Mesodermal cell (in vitro differentiated cells): Measurements from ENCODE around the gene FCER1G.

Experiments used
- H3K27ac ChIP-seq: 2 replicates; pipeline ENCODE4 v1.7.0; 2013; ENCODE audit warnings: mild to moderate bottlenecking, low read depth, low read length, moderate library complexity; ENCODE audit not compliant: severe bottlenecking
- H3K36me3 ChIP-seq: 2 replicates; pipeline ENCODE4 v1.7.1; 2013; ENCODE audit warnings: mild to moderate bottlenecking, low read length, moderate library complexity; ENCODE audit not compliant: control insufficient read depth, insufficient read depth
- H3K4me1 ChIP-seq: one replicate; pipeline ENCODE4 v1.7.1; 2013; ENCODE audit warnings: mild to moderate bottlenecking, low read length; ENCODE audit not compliant: insufficient read depth, control insufficient read depth, poor library complexity, severe bottlenecking
- H3K4me3 ChIP-seq: 2 replicates; pipeline ENCODE4 v1.7.0; 2013; ENCODE audit warnings: low read length, control low read depth, mild to moderate bottlenecking; ENCODE audit not compliant: insufficient read depth, poor library complexity, severe bottlenecking; ENCODE audit errors: extremely low read depth
- H3K9me3 ChIP-seq: 2 replicates; pipeline ENCODE4 v1.7.1; 2013; ENCODE audit warnings: mild to moderate bottlenecking, low read length, moderate library complexity; ENCODE audit not compliant: control insufficient read depth
- WGBS, 2 experiments: methylation state at CpG; one replicate each; pipeline ENCODE4 v1.1.5; 2013; ENCODE audit warnings: missing lambda C conversion rate in 2 of 2; ENCODE audit not compliant: insufficient coverage in 2 of 2; 5-methylcytosine and 5-hydroxymethylcytosine counted together

The FCER1G gene

DNA sequence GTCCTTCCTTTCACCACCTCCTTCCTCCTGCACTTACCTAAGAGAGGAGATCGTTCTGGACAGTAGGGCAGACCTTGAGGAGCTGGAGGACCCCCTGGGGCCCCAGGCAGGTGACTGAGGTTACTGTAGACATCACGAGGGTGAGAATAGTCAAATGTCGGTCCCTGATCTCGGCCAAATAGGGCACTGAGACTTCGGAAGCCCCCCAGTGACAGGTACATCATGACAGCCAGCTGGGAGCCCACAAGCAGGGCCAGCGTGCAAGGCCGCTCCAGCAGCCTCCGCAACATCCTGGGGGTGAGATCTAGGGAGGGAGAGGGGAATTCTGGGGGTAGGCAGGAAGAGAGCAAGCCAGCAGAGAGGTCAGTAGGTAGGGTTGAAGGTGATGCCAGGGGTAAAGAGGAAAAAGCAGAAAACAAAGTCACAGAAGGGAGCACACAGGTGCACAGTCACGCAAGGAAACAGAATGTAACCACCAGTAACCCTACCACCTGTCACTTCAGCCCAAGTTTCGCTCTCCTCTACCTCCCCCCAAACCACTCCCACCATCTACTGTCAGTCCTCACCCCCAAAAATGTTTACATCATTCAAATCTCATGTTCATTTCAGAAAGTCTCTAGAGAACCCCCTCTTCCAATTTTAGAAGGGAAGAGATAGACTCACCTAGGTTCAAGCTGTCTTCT is 39.2 kb upstream of the FCER1G start:
- Histone ChIP-seq H3K4me1 (peaks cover 6% of the 10 kb centered on the region), H3K27ac (no peak overlapping the region), H3K36me3 (peaks cover 48% of the 10 kb centered on the region), H3K9me3 (no peaks in the 10 kb centered on the region), H3K4me3 (peak overlapping the region; percentile 61)
- 89 to 91% methylated on average over 7 of the region's 10 CpGs for WGBS, 2 experiments

- WGBS, 2 experiments: 37 to 48% methylated on average over 4 of the region's 17 CpGs
- Histone ChIP-seq H3K4me1 (peaks cover 6% of the 10 kb centered on the region), H3K4me3 (peak overlapping the region; percentile 61), H3K9me3 (no peaks in the 10 kb centered on the region), H3K36me3 (peaks cover 41% of the 10 kb centered on the region), H3K27ac (peak overlapping the region; percentile 67)
Measured at GRCh38 chr1:161176468-161177111, 38.5 kb upstream of the FCER1G start.

- Histone ChIP-seq H3K27ac (peak within 1 kb of the TSS; percentile 67), H3K36me3 (peaks cover 34% of the 10 kb centered on the region), H3K4me3 (peak within 1 kb of the TSS; percentile 61), H3K4me1 (peaks cover 6% of the 10 kb centered on the region), H3K9me3 (no peaks in the 10 kb centered on the region)
- whole genome bisulfite sequencing, 2 experiments: 4% methylated on average over 37 to 43 of the region's 50 CpGs
Measured at GRCh38 chr1:161177112-161177935, 37.8 kb upstream of the FCER1G start, which contains the start of gene B4GALT3. Gene B4GALT3 (minus strand): TSS chr1:161177507. CDS start chr1:161176060, 1,447 bp downstream.

DNA sequence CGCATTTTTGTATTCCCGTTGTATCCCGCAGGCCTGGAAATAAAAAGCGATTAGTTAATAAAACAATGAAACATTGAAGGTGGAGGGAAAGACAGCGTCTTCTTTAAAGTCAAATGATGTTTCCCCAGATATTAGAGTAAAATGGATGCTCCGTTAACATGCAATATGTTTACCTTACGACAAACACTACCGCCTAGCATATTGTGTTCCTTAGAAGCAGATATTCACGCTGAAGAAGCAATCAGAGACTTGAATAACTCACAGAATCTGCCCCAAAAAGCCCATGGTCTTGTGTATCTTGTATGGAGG is 37.2 kb upstream of the FCER1G start:
- no peaks in the 10 kb centered on the region for H3K9me3 ChIP-seq
- H3K4me3 ChIP-seq: peak overlapping the region; percentile 61
- peaks cover 6% of the 10 kb centered on the region for H3K4me1 ChIP-seq
- 64 to 68% methylated on average over 5 to 9 of the region's 9 CpGs for WGBS, 2 experiments
- H3K27ac ChIP-seq: no peak overlapping the region
- H3K36me3 ChIP-seq: peaks cover 28% of the 10 kb centered on the region

- Histone ChIP-seq H3K4me1 (peaks cover 6% of the 10 kb centered on the region), H3K9me3 (no peaks in the 10 kb centered on the region), H3K27ac (no peak overlapping the region), H3K4me3 (no peak overlapping the region), H3K36me3 (peaks cover 11% of the 10 kb centered on the region)
- 91 to 100% methylated on average over 2 to 3 of the region's 3 CpGs for WGBS, 2 experiments
Measured at GRCh38 chr1:161179698-161180097, 35.4 kb upstream of the FCER1G start.

DNA sequence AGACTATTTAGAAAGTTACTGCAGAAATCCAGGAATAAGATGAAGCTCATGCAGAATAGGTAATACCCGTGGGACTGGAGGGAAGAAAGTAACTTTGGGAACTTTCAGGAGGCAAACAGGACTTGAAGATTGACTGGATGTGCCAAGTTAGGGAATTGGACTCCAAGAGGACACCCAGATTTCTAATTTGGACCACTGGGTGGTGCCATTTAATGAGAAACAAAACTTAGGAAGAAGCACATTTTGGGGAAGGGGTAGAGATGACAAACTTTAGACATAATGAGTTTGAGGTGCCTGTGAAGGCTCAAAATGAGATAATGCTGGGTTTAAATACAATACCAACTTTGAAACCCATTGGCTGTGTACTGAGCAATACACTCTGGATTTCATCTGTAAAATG is 34.5 kb upstream of the FCER1G start:
- Histone ChIP-seq H3K36me3 (peaks cover 3% of the 10 kb centered on the region), H3K9me3 (no peaks in the 10 kb centered on the region), H3K4me3 (no peak overlapping the region), H3K4me1 (peaks cover 6% of the 10 kb centered on the region), H3K27ac (no peak overlapping the region)
- WGBS, 2 experiments: 38 to 85% methylated on average over 1 of the region's 1 CpG

GRCh38 chr1:161182214-161182613 is 32.9 kb upstream of the FCER1G start:
- Histone ChIP-seq H3K27ac (no peak overlapping the region), H3K36me3 (no peaks in the 10 kb centered on the region), H3K4me3 (no peak overlapping the region), H3K4me1 (no peaks in the 10 kb centered on the region), H3K9me3 (no peaks in the 10 kb centered on the region)
- WGBS, 2 experiments: 86% methylated on average over 1 of the region's 1 CpG

DNA sequence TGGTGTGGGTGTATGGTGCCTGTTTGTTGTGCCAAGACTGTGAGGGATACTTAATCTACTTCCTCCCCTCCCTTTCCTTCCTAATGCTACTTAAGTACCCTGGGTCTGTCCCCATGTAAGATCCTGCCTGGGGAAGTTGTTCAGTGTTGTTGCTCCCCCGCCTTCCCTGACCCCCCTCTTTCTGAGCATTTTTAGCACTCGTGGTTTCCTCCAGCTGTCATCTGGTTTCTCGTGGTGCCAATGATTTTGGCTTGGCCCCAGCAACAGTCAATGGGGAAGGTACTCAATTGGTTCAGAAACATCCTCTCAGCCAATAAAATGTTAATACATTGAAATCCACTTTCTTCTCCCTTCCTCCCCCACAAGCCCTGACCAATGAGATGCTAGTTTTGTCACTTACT is 29.8 kb upstream of the FCER1G start:
- WGBS, 2 experiments: 58 to 60% methylated on average over 2 to 3 of the region's 3 CpGs
- Histone ChIP-seq H3K27ac (no peak overlapping the region), H3K4me1 (no peaks in the 10 kb centered on the region), H3K36me3 (no peaks in the 10 kb centered on the region), H3K4me3 (no peak overlapping the region), H3K9me3 (no peaks in the 10 kb centered on the region)

- WGBS, 2 experiments: 100% methylated on average over 1 of the region's 2 CpGs; no CpG with 5 or more reads in 1 of the 2 experiments
- no peak overlapping the region for H3K27ac ChIP-seq
- no peak overlapping the region for H3K4me3 ChIP-seq
- peaks cover 4% of the 10 kb centered on the region for H3K4me1 ChIP-seq
- H3K36me3 ChIP-seq: no peaks in the 10 kb centered on the region
- H3K9me3 ChIP-seq: no peaks in the 10 kb centered on the region
Measured at GRCh38 chr1:161185732-161186311, 29.3 kb upstream of the FCER1G start.

DNA sequence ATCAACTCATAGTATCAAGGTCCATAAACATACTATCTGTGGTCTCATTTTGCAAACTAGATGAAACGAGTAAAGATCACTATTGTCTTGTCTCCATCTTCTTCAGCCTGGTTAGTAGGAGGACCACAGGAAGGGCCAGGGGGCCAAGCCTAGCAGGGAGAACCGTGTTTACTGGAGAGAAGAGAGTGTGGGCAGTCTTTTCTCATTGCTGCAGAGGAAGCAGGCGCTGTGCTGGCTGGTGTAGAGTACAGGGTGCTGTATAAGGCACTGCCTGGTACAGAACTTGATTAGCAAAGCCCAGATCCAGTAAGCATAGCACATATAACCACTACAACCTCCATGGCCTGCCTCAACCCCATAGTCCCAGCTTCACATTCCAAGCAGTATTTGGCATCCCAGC is 27.8 kb upstream of the FCER1G start:
- peaks cover 8% of the 10 kb centered on the region for H3K4me1 ChIP-seq
- H3K27ac ChIP-seq: no peak overlapping the region
- no peaks in the 10 kb centered on the region for H3K36me3 ChIP-seq
- no peaks in the 10 kb centered on the region for H3K9me3 ChIP-seq
- 79 to 84% methylated on average over 3 of the region's 3 CpGs for WGBS, 2 experiments
- no peak overlapping the region for H3K4me3 ChIP-seq
